ENCODE data around the gene MRPL18.
"Not testable (repeated sequence)": the region's sequence is repeated elsewhere in the genome, so short reads cannot be mapped to it uniquely, and the experiment has no call there.

MRPL18 gene

GRCh38 chr6:159817951-159818739, 27.9 kb downstream of the MRPL18 start:
- DNase-seq: no peak

- no peak for DNase-seq
Measured at GRCh38 chr6:159819098-159819497, 28.8 kb downstream of the MRPL18 start.

- no peak for DNase-seq
Measured at GRCh38 chr6:159819932-159820640, 29.8 kb downstream of the MRPL18 start.

- no peak for DNase-seq
Measured at GRCh38 chr6:159821122-159821521, 30.9 kb downstream of the MRPL18 start.

- no peak for DNase-seq
Measured at GRCh38 chr6:159821726-159822125, 31.5 kb downstream of the MRPL18 start.

GRCh38 chr6:159823953-159824352, 33.7 kb downstream of the MRPL18 start:
- DNase-seq: no peak

- DNase-seq: not testable (repeated sequence)
Measured at GRCh38 chr6:159824690-159825089, 34.4 kb downstream of the MRPL18 start.

- DNase-seq: no peak
Measured at GRCh38 chr6:159826004-159826403, 35.7 kb downstream of the MRPL18 start.

GRCh38 chr6:159826968-159827647, 36.8 kb downstream of the MRPL18 start:
- DNase-seq: no peak

GRCh38 chr6:159828074-159828473, 37.8 kb downstream of the MRPL18 start:
- DNase-seq: no peak

- DNase-seq: no peak
Measured at GRCh38 chr6:159829526-159829925, 39.3 kb downstream of the MRPL18 start.

- DNase-seq: no peak
Measured at GRCh38 chr6:159830501-159831372, 40.5 kb downstream of the MRPL18 start.

GRCh38 chr6:159831373-159831679, 41.1 kb downstream of the MRPL18 start:
- peak; percentile 82 for DNase-seq

- DNase-seq: no peak
Measured at GRCh38 chr6:159832946-159833345, 42.7 kb downstream of the MRPL18 start.

GRCh38 chr6:159833556-159833955, 43.3 kb downstream of the MRPL18 start:
- no peak for DNase-seq

GRCh38 chr6:159833997-159834603, 43.8 kb downstream of the MRPL18 start:
- no peak for DNase-seq

GRCh38 chr6:159836718-159837490, 46.6 kb downstream of the MRPL18 start:
- DNase-seq: no peak

- no peak for DNase-seq
Measured at GRCh38 chr6:159837511-159837910, 47.2 kb downstream of the MRPL18 start.

- DNase-seq: no peak
Measured at GRCh38 chr6:159838020-159838744, 47.9 kb downstream of the MRPL18 start.

- no peak for DNase-seq
Measured at GRCh38 chr6:159842035-159842434, 51.8 kb downstream of the MRPL18 start.

Data from NCI-H1105 (cell line).